ENCODE results near the gene UBXN2A.

GRCh38 chr2:23925702-23926289 lies 14.5 kb upstream of the UBXN2A start:
- TF ChIP-seq CTCF (IDR thresholded peaks at IDR 0.05; ENCODE audit: low read depth, low read length) = no peak
- TF ChIP-seq POLR2A (IDR thresholded peaks at IDR 0.05; ENCODE audit: extremely low read depth, insufficient read length) = peak; percentile 28
- no peak for TF ChIP-seq MAX (IDR thresholded peaks at IDR 0.05; ENCODE audit: low read depth, low read length)
